Measurements from ENCODE around the gene C10orf71. TPM values are rescaled to one million over a fixed set of nuclear protein-coding genes. Genes with fewer than 3 reads are reported as not detected.
A peak's percentile ranks its signal among the peaks of the same experiment; 100 is the strongest.

The C10orf71 gene
- total and polyA plus RNA-seq, 2 of the 8 experiments (the other 6 are each of a cell fraction or from before 2014, with no cell fraction given): not detected

- Histone ChIP-seq H3K56ac (replicated peaks; ENCODE audit: insufficient read length, low read depth, low read length) (no peak overlapping the region), H3K4me2 (ENCODE audit: insufficient read depth in 1 of 2, low read depth in 2 of 2, low read length in 2 of 2) (no peak overlapping the region), H3K23ac (ENCODE audit: insufficient read length) (no peak overlapping the region), H2AFZ (ENCODE audit: low read length) (no peak overlapping the region), H3K27me3 (replicated peaks in 1 of 4; ENCODE audit: control insufficient read depth in 3 of 4, extremely low read depth in 1 of 4, insufficient read depth in 3 of 4, low read length in 3 of 4) (no peaks in the 10 kb centered on the region), H3K9me3 (ENCODE audit: insufficient read depth in 2 of 2, low read depth in 1 of 2, low read length in 1 of 2) (no peaks in the 10 kb centered on the region), H3K27ac (ENCODE audit: low read depth, low read length) (no peak overlapping the region), H3K79me2 (ENCODE audit: control insufficient read depth in 1 of 2, insufficient read depth in 2 of 2, low read length in 2 of 2) (no peaks in the 10 kb centered on the region), H2AK5ac (ENCODE audit: low read depth, low read length) (no peak overlapping the region), H3K23me2 (ENCODE audit: low read depth, low read length) (no peaks in the 10 kb centered on the region; the same call in 1 of the 2 replicates), H4K5ac (ENCODE audit: insufficient read length, low read depth, low read length) (no peak overlapping the region), H3K18ac (ENCODE audit: extremely low read depth, low read length) (no peak overlapping the region), H4K20me1 (replicated peaks in 1 of 2; ENCODE audit: control insufficient read depth in 1 of 2, insufficient read depth in 2 of 2, low read length in 2 of 2) (no peaks in the 10 kb centered on the region), H3K9ac (replicated peaks in 1 of 4; ENCODE audit: extremely low read depth in 1 of 4, low read depth in 3 of 4, low read length in 3 of 4) (no peak overlapping the region), H3K4me1 (replicated peaks in 1 of 4; ENCODE audit: control insufficient read depth in 3 of 4, insufficient read depth in 4 of 4, low read length in 3 of 4) (no peaks in the 10 kb centered on the region; a peak in 1 of 7 replicates), H4K8ac (ENCODE audit: extremely low read depth, insufficient read depth, low read length) (no peak overlapping the region), H3K4ac (replicated peaks; ENCODE audit: insufficient read length, low read depth, low read length) (no peak overlapping the region), H2BK15ac (ENCODE audit: low read length) (no peak overlapping the region), H2BK12ac (ENCODE audit: low read depth, low read length) (no peak overlapping the region), H2BK20ac (ENCODE audit: low read length) (no peak overlapping the region), H3K4me3 (ENCODE audit: extremely low read depth in 1 of 4, insufficient read depth in 2 of 4, low read depth in 3 of 4, low read length in 4 of 4) (no peak overlapping the region), H4K91ac (replicated peaks; ENCODE audit: insufficient read length, low read length) (no peak overlapping the region), H3K14ac (ENCODE audit: insufficient read length) (no peak overlapping the region), H2BK120ac (replicated peaks; ENCODE audit: low read depth, low read length) (no peak overlapping the region), H3K36me3 (ENCODE audit: control insufficient read depth in 2 of 4, insufficient read depth in 4 of 4, low read length in 3 of 4) (no peaks in the 10 kb centered on the region), H2BK5ac (ENCODE audit: low read depth, low read length) (no peak overlapping the region), H3K79me1 (ENCODE audit: low read depth, low read length) (no peaks in the 10 kb centered on the region; the same call in 1 of the 2 replicates)
- WGBS, 2 experiments (ENCODE audit: extremely low coverage in 1 of 2, insufficient coverage in 1 of 2, insufficient read length in 1 of 2, insufficient replicate concordance in 2 of 2, low coverage in 1 of 2, low lambda C conversion rate in 2 of 2, missing lambda C conversion rate in 1 of 2): 63% methylated on average over 13 of the region's 13 CpGs; no CpG with 5 or more reads in 1 of the 2 experiments
- DNase-seq (ENCODE audit: low read depth in 1 of 2, low spot score in 2 of 2) (peak; percentile 15 to 93), FAIRE-seq (no peak)
- CTCF ChIA-PET (ENCODE audit: partially characterized antibody): interaction anchor here (0.7 to 3.1 kb wide), 30 partner anchors 8 to 237 kb away, joined by 3 to 19 read pairs (median 5); partner anchors contain the start of gene C10orf71
- TF ChIP-seq RAD21 (IDR thresholded peaks at IDR 0.05 in 1 of 2, conservative IDR thresholded peaks at IDR 0.05 in 1 of 2; ENCODE audit: low read depth in 2 of 2, low read length in 2 of 2): peak; percentile 63 to 76
- TF ChIP-seq CTCF (IDR thresholded peaks at IDR 0.05; ENCODE audit: control extremely low read depth in 1 of 3, insufficient read depth in 1 of 3, low read depth in 1 of 3, low read length in 3 of 3): peak; percentile 86 to 91 (median 89)
- no peak for TF ChIP-seq YY1 (IDR thresholded peaks at IDR 0.05; ENCODE audit: low read depth, low read length)
- TF ChIP-seq USF2 (IDR thresholded peaks at IDR 0.05; ENCODE audit: low read length): 0 out of 2 replicates have a peak, but pooled peaks have one; percentile 10
- TF ChIP-seq SIN3A (conservative IDR thresholded peaks at IDR 0.05 in 1 of 2, IDR thresholded peaks at IDR 0.05 in 1 of 2; ENCODE audit: low read depth in 1 of 2, low read length in 2 of 2): no peak
- no peak for TF ChIP-seq ASH2L (IDR thresholded peaks at IDR 0.05; ENCODE audit: low read length)
- POLR2A ChIA-PET (ENCODE audit: partially characterized antibody): no interaction called here
Measured at GRCh38 chr10:49281461-49281860, 17.5 kb upstream of the C10orf71 start.
